Adipocyte (in vitro differentiated cells): ENCODE data around the gene MTERF4.
"Not testable (repeated sequence)": the region's sequence is repeated elsewhere in the genome, so short reads cannot be mapped to it uniquely, and the experiment has no call there.

Experiments
- DNase-seq: peaks from one replicate; pipeline ENCODE4 v3.0.0-alpha.2; 2015; ENCODE audit warnings: low read depth
- H3K27me3 ChIP-seq: replicated peaks from 2 replicates; pipeline ENCODE4 v1.7.0; 2013; ENCODE audit warnings: mild to moderate bottlenecking, low read length, moderate library complexity; ENCODE audit not compliant: control insufficient read depth, insufficient read depth
- H3K36me3 ChIP-seq: 2 replicates; pipeline ENCODE4 v1.7.0; 2013; ENCODE audit warnings: low read length, mild to moderate bottlenecking, moderate library complexity; ENCODE audit not compliant: control insufficient read depth, insufficient read depth, severe bottlenecking
- H3K4me1 ChIP-seq: 2 replicates; pipeline ENCODE4 v1.7.0; 2013; ENCODE audit warnings: mild to moderate bottlenecking, low read length, moderate library complexity; ENCODE audit not compliant: control insufficient read depth, insufficient read depth
- H3K4me3 ChIP-seq: 2 replicates; pipeline ENCODE4 v1.7.0; 2013; ENCODE audit warnings: mild to moderate bottlenecking, low read length, moderate library complexity
- H3K9ac ChIP-seq: 2 replicates; pipeline ENCODE4 v1.7.0; 2013; ENCODE audit warnings: mild to moderate bottlenecking, low read length, moderate library complexity
- H3K9me3 ChIP-seq: 2 replicates; pipeline ENCODE4 v1.7.0; 2013; ENCODE audit warnings: mild to moderate bottlenecking, low read length, moderate library complexity; ENCODE audit not compliant: control insufficient read depth

MTERF4 gene

GRCh38 chr2:241109210-241110088 is 7.4 kb upstream of the MTERF4 start:
- H3K36me3 ChIP-seq: no peaks in the 10 kb centered on the region
- H3K27me3 ChIP-seq: no peaks in the 10 kb centered on the region
- DNase-seq: no peak
- H3K4me3 ChIP-seq: no peak overlapping the region
- no peaks in the 10 kb centered on the region for H3K9me3 ChIP-seq
- no peaks in the 10 kb centered on the region for H3K4me1 ChIP-seq
- H3K9ac ChIP-seq: no peak overlapping the region

DNA sequence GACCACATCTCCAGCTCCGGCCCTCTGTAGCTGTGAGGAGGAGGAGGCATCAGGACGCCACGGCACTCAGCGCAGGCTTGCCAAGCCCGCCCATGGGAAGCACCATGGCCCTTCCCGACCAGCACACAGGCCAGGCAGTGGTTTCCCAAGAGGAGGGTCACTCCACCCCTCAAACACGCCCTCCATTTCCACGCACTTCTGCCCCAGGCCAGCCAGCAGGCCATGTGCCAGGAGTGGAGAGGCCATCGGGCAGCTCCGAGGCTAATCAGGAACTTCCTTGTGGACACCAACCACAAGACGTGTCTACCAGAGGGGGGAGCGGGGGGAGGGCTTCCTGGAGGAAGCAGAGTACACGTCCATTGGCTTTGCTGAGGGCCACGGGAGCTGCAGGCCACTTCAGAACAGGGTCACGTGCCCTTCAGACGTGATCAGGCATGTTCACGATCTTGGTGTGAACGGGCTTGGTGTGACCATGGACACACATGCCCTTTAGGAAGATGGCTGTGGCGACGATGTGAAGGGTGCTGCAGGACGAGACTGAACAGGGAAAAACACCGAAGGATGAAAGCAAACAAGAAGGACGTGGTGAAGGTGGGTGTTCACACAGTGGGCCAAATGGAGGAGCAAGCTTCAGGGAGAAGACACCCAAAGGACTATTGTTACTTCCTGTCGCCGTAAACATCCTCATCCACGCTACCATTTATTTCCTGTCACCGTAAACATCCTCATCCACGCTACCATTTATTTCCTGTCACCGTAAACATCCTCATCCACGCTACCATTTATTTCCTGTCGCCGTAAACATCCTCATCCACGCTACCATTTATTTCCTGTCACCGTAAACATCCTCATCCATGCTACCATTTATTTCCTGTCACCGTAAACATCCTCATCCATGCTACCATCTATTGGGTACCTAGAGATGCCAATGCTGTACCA is 6.5 kb upstream of the MTERF4 start:
- Histone ChIP-seq H3K36me3 (no peaks in the 10 kb centered on the region), H3K9ac (no peak overlapping the region), H3K4me1 (peaks cover 1% of the 10 kb centered on the region), H3K4me3 (no peak overlapping the region), H3K27me3 (no peaks in the 10 kb centered on the region), H3K9me3 (no peaks in the 10 kb centered on the region)
- no peak for DNase-seq

- no peaks in the 10 kb centered on the region for H3K36me3 ChIP-seq
- peaks cover 10% of the 10 kb centered on the region for H3K4me1 ChIP-seq
- no peak for DNase-seq
- H3K27me3 ChIP-seq: no peaks in the 10 kb centered on the region
- no peak overlapping the region for H3K9ac ChIP-seq
- no peak overlapping the region for H3K4me3 ChIP-seq
- H3K9me3 ChIP-seq: no peaks in the 10 kb centered on the region
Measured at GRCh38 chr2:241107031-241107783, 5.1 kb upstream of the MTERF4 start.

DNA sequence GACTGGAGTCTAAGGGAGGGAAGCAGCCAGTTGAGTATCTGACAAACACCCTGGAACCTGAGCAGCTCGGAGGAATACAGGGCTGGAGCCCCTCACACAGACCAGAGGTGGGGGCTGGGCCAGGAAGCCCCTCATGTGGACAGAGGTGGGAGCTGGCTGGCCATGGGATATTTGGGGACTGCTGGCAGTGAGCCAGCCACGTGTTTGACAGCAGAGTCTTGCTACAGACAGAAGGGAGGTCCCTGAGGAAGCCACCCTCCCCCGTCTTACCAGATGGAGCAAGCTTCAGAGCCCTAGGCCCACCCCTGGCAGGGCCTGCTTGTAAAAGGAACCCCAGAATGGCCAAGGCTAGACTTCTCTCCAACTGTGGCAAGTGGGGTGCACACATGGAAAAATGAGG is 3.6 kb upstream of the MTERF4 start:
- Histone ChIP-seq H3K9me3 (no peaks in the 10 kb centered on the region), H3K4me1 (peaks cover 19% of the 10 kb centered on the region), H3K27me3 (no peaks in the 10 kb centered on the region), H3K9ac (no peak overlapping the region), H3K4me3 (no peak overlapping the region), H3K36me3 (no peaks in the 10 kb centered on the region)
- no peak for DNase-seq

GRCh38 chr2:241104611-241105010 is 2.5 kb upstream of the MTERF4 start:
- H3K9me3 ChIP-seq, H3K27me3 ChIP-seq, DNase-seq, H3K36me3 ChIP-seq, H3K4me3 ChIP-seq, H3K9ac ChIP-seq: not testable (repeated sequence)
- H3K4me1 ChIP-seq: peaks cover 20% of the 10 kb centered on the region

GRCh38 chr2:241103176-241103595 is 1.1 kb upstream of the MTERF4 start:
- Histone ChIP-seq H3K27me3 (no peaks in the 10 kb centered on the region), H3K9me3 (no peaks in the 10 kb centered on the region), H3K36me3 (peaks cover 6% of the 10 kb centered on the region), H3K4me3 (peak overlapping the region; percentile 95), H3K9ac (peak overlapping the region; percentile 94), H3K4me1 (peaks cover 20% of the 10 kb centered on the region)
- DNase-seq: no peak

DNA sequence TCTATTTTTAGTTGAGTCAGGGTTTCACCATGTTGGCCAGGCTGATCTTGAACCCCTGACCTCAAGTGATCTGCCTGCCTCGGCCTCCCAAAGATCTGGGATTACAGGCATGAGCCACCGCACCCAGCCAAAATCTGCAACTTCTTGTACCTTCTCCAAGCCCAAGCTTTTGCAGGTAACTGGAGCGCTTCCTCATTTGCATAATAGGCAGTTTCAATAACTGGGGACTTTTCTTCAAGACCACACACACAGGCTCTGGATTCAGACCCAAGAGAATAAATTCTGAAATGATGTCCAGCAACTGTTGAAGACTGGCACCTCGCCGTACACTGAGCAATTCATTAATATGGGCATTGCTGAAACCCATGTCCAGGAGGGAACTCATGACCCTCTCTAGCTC is 2.8 kb downstream of the MTERF4 start:
- no peaks in the 10 kb centered on the region for H3K9me3 ChIP-seq
- peaks cover 40% of the 10 kb centered on the region for H3K36me3 ChIP-seq
- no peak overlapping the region for H3K9ac ChIP-seq
- no peak overlapping the region for H3K4me3 ChIP-seq
- DNase-seq: no peak
- peaks cover 20% of the 10 kb centered on the region for H3K4me1 ChIP-seq
- no peaks in the 10 kb centered on the region for H3K27me3 ChIP-seq

GRCh38 chr2:241096979-241097378 is 5.1 kb downstream of the MTERF4 start:
- no peaks in the 10 kb centered on the region for H3K9me3 ChIP-seq
- peaks cover 55% of the 10 kb centered on the region for H3K36me3 ChIP-seq
- H3K9ac ChIP-seq: no peak overlapping the region
- H3K27me3 ChIP-seq: no peaks in the 10 kb centered on the region
- H3K4me1 ChIP-seq: peaks cover 32% of the 10 kb centered on the region
- H3K4me3 ChIP-seq: no peak overlapping the region
- DNase-seq: no peak

GRCh38 chr2:241095594-241096290 is 6.3 kb downstream of the MTERF4 start:
- Histone ChIP-seq H3K36me3 (peaks cover 66% of the 10 kb centered on the region), H3K27me3 (no peaks in the 10 kb centered on the region), H3K4me1 (peaks cover 26% of the 10 kb centered on the region), H3K9me3 (no peaks in the 10 kb centered on the region), H3K9ac (no peak overlapping the region), H3K4me3 (no peak overlapping the region)
- no peak for DNase-seq

GRCh38 chr2:241094924-241095420 is 7.1 kb downstream of the MTERF4 start:
- no peak for DNase-seq
- Histone ChIP-seq H3K4me1 (peaks cover 24% of the 10 kb centered on the region), H3K9me3 (no peaks in the 10 kb centered on the region), H3K4me3 (no peak overlapping the region), H3K9ac (no peak overlapping the region), H3K27me3 (no peaks in the 10 kb centered on the region), H3K36me3 (peaks cover 69% of the 10 kb centered on the region)
